ENCODE data around the gene HOXB13. TPM values are rescaled to one million over a fixed set of nuclear protein-coding genes. Genes with fewer than 3 reads are reported as not detected.

HOXB13 gene
- total and polyA plus RNA-seq, 8 donors: 0.06 TPM; not detected in 7

GRCh38 chr17:48753794-48754499, 25.4 kb upstream of the HOXB13 start:
- no peaks in the 10 kb centered on the region for H3K36me3 ChIP-seq
- intact Hi-C loops (cut with DNase I): no loop called here
- H3K9me3 ChIP-seq: no peaks in the 10 kb centered on the region
- H3K27me3 ChIP-seq: peaks cover 12 to 66% (median 30%) of the 10 kb centered on the region in 4 donors
- H3K4me1 ChIP-seq: no peaks in the 10 kb centered on the region
- no peak overlapping the region for H3K27ac ChIP-seq
- DNase-seq (no peak), ATAC-seq (no peak), FAIRE-seq (no peak)
- TF ChIP-seq, protein P1, sequence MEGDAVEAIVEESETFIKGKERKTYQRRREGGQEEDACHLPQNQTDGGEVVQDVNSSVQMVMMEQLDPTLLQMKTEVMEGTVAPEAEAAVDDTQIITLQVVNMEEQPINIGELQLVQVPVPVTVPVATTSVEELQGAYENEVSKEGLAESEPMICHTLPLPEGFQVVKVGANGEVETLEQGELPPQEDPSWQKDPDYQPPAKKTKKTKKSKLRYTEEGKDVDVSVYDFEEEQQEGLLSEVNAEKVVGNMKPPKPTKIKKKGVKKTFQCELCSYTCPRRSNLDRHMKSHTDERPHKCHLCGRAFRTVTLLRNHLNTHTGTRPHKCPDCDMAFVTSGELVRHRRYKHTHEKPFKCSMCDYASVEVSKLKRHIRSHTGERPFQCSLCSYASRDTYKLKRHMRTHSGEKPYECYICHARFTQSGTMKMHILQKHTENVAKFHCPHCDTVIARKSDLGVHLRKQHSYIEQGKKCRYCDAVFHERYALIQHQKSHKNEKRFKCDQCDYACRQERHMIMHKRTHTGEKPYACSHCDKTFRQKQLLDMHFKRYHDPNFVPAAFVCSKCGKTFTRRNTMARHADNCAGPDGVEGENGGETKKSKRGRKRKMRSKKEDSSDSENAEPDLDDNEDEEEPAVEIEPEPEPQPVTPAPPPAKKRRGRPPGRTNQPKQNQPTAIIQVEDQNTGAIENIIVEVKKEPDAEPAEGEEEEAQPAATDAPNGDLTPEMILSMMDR (IDR thresholded peaks at IDR 0.05): no peak
- WGBS, 2 donors: 9 to 15% methylated on average over 22 of the region's 22 CpGs
- H3K4me3 ChIP-seq: no peak overlapping the region

- TF ChIP-seq, protein P1 (IDR thresholded peaks at IDR 0.05): no peak
- Histone ChIP-seq H3K9me3 (no peaks in the 10 kb centered on the region), H3K27me3 (peaks cover 23 to 79% (median 41%) of the 10 kb centered on the region in 4 donors), H3K4me3 (no peak overlapping the region), H3K4me1 (no peaks in the 10 kb centered on the region), H3K36me3 (no peaks in the 10 kb centered on the region), H3K27ac (no peak overlapping the region)
- 7% methylated on average over 43 of the region's 43 CpGs for WGBS, 2 donors
- no peak for FAIRE-seq
- no peak for ATAC-seq
- intact Hi-C loops (cut with DNase I): no loop called here
- no peak for DNase-seq
Observed at GRCh38 chr17:48752399-48753288, 24.1 kb upstream of the HOXB13 start.

GRCh38 chr17:48751733-48752398, 23.3 kb upstream of the HOXB13 start:
- H3K27me3 ChIP-seq: peaks cover 23 to 83% (median 43%) of the 10 kb centered on the region in 4 donors
- no peaks in the 10 kb centered on the region for H3K4me1 ChIP-seq
- 8% methylated on average over 13 of the region's 13 CpGs for WGBS, 2 donors
- H3K4me3 ChIP-seq: no peak overlapping the region
- no peaks in the 10 kb centered on the region for H3K36me3 ChIP-seq
- H3K27ac ChIP-seq: no peak overlapping the region
- ATAC-seq (no peak), FAIRE-seq (no peak), DNase-seq (no peak)
- H3K9me3 ChIP-seq: no peaks in the 10 kb centered on the region
- TF ChIP-seq, protein P1 (IDR thresholded peaks at IDR 0.05): no peak
- intact Hi-C loops (cut with DNase I): no loop called here

DNA sequence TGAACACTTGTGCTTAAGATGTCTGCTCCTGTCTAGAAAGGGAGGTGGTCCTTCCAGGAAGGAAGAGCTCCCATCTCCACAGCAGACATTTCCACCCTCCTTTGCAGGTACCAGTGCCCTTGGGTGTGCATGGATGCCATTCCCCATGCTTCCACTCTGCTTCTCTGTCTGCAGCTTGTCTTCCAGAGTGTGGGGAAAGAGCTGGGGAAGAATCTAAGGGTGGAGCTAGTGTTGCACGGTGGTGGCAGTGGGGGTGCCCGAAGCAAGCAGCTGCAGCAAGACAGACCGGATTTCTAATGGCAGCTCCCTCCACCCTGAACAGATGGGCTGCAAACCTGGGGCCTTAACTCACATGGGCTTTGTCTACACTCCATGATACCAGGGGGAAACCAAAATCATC, 22.6 kb upstream of the HOXB13 start:
- TF ChIP-seq, protein P1 (IDR thresholded peaks at IDR 0.05): no peak
- Histone ChIP-seq H3K27me3 (peaks cover 23 to 82% (median 43%) of the 10 kb centered on the region in 4 donors), H3K36me3 (no peaks in the 10 kb centered on the region), H3K4me1 (no peaks in the 10 kb centered on the region), H3K9me3 (no peaks in the 10 kb centered on the region), H3K4me3 (no peak overlapping the region), H3K27ac (no peak overlapping the region)
- FAIRE-seq (no peak), ATAC-seq (no peak), DNase-seq (no peak)
- WGBS, 2 donors: 0 to 4% methylated on average over 3 of the region's 3 CpGs
- intact Hi-C loops (cut with DNase I): no loop called here

Data from pancreas (tissue), 10 donors.